ENCODE results near the gene KDM8. TPM values are rescaled to one million over a fixed set of nuclear protein-coding genes. Genes with fewer than 3 reads are reported as not detected.

The KDM8 gene
- total RNA-seq, 2 donors from 2014 or later = 1.5 to 9.0 TPM

GRCh38 chr16:27223701-27224100 lies 20.4 kb downstream of the KDM8 start:
- DNase-seq (ENCODE audit: low spot score) (no peak), ATAC-seq (ENCODE audit: insufficient number of reproducible peaks, low FRiP score, low read depth) (no peak)
- no peak overlapping the region for H3K27ac ChIP-seq
- peaks cover 11% of the 10 kb centered on the region for H3K36me3 ChIP-seq
- no peaks in the 10 kb centered on the region for H3K27me3 ChIP-seq (replicated peaks; ENCODE audit: insufficient read depth)
- TF ChIP-seq CTCF (IDR thresholded peaks at IDR 0.05) = no peak
- no peaks in the 10 kb centered on the region for H3K9me3 ChIP-seq
- H3K4me1 ChIP-seq (ENCODE audit: control insufficient read depth in 1 of 2, low read depth in 2 of 2) = peaks cover 0 to 12% of the 10 kb centered on the region in 2 donors
- no peak overlapping the region for H3K4me3 ChIP-seq

- H3K4me3 ChIP-seq = no peak overlapping the region
- peaks cover 11% of the 10 kb centered on the region for H3K36me3 ChIP-seq
- no peak for TF ChIP-seq CTCF (IDR thresholded peaks at IDR 0.05)
- DNase-seq (ENCODE audit: low spot score) (no peak), ATAC-seq (ENCODE audit: insufficient number of reproducible peaks, low FRiP score, low read depth) (no peak)
- no peaks in the 10 kb centered on the region for H3K9me3 ChIP-seq
- H3K27ac ChIP-seq = no peak overlapping the region
- H3K4me1 ChIP-seq (ENCODE audit: control insufficient read depth in 1 of 2, low read depth in 2 of 2) = peaks cover 0 to 12% of the 10 kb centered on the region in 2 donors
- H3K27me3 ChIP-seq (replicated peaks; ENCODE audit: insufficient read depth) = no peaks in the 10 kb centered on the region
Measured at GRCh38 chr16:27224271-27224737, 21.0 kb downstream of the KDM8 start.

GRCh38 chr16:27224741-27225300 lies 21.5 kb downstream of the KDM8 start:
- Histone ChIP-seq H3K27ac (no peak overlapping the region), H3K36me3 (peaks cover 11% of the 10 kb centered on the region), H3K4me1 (ENCODE audit: control insufficient read depth in 1 of 2, low read depth in 2 of 2) (peaks cover 0 to 12% of the 10 kb centered on the region in 2 donors), H3K27me3 (replicated peaks; ENCODE audit: insufficient read depth) (no peaks in the 10 kb centered on the region), H3K4me3 (no peak overlapping the region), H3K9me3 (no peaks in the 10 kb centered on the region)
- TF ChIP-seq CTCF (IDR thresholded peaks at IDR 0.05) = no peak
- DNase-seq (ENCODE audit: low spot score) (no peak), ATAC-seq (ENCODE audit: insufficient number of reproducible peaks, low FRiP score, low read depth) (no peak)

DNA sequence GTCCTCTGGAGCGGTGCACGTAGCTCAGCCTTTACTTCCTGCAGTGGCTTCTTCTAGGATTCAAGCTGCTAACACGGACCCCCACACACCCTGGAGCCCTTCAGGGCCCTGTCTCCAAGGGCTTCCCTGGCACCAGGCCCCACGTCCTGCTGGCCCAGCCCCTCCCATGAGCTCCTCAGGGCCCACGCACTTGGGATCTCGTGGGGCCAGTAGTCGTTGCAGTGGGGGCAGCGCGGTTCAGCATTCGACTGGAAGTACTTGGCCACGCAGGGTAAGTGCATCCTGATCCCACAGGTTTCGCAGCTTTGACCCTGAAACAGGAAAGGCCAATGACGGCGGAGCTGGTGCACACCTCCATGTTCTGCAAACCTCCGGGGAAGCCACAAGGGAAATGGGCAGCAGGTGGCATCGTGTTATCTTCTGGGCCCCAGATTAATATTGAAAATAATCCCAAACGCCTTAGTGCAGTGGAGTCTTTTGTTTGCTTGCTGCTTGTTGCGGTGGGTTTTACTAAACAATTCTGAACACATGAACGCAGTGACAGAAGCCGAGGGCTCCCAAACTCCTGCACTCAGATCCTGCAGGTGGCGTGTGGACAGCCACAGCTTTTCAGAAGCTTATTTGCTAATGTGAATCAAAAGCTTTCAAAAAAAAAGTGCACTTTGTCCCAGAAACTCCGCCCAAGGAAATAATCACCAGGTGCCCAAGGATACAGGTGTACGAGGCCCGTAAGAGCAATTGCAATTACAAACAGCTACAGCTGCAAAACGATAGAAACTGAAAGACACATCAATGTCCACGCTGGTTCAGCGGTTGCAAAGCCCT lies 22.4 kb downstream of the KDM8 start:
- Histone ChIP-seq H3K36me3 (peaks cover 16% of the 10 kb centered on the region), H3K4me3 (no peak overlapping the region), H3K27me3 (replicated peaks; ENCODE audit: insufficient read depth) (no peaks in the 10 kb centered on the region), H3K9me3 (no peaks in the 10 kb centered on the region), H3K4me1 (ENCODE audit: control insufficient read depth in 1 of 2, low read depth in 2 of 2) (peaks cover 0 to 12% of the 10 kb centered on the region in 2 donors), H3K27ac (no peak overlapping the region)
- DNase-seq (ENCODE audit: low spot score) = no peak
- ATAC-seq (ENCODE audit: insufficient number of reproducible peaks, low FRiP score, low read depth) = no peak
- no peak for TF ChIP-seq CTCF (IDR thresholded peaks at IDR 0.05)

- Histone ChIP-seq H3K4me1 (ENCODE audit: control insufficient read depth in 1 of 2, low read depth in 2 of 2) (peaks cover 0 to 12% of the 10 kb centered on the region in 2 donors), H3K36me3 (peaks cover 23% of the 10 kb centered on the region), H3K4me3 (no peak overlapping the region), H3K27ac (no peak overlapping the region), H3K9me3 (no peaks in the 10 kb centered on the region), H3K27me3 (replicated peaks; ENCODE audit: insufficient read depth) (no peaks in the 10 kb centered on the region)
- ATAC-seq (ENCODE audit: insufficient number of reproducible peaks, low FRiP score, low read depth) = no peak
- TF ChIP-seq CTCF (IDR thresholded peaks at IDR 0.05) = no peak
- no peak for DNase-seq (ENCODE audit: low spot score)
Measured at GRCh38 chr16:27226476-27226875, 23.1 kb downstream of the KDM8 start.

Measured in thoracic aorta (tissue), 2 donors.